Mononuclear cell (primary cell): ENCODE data around the gene CLPTM1L. TPM values are rescaled to one million over a fixed set of nuclear protein-coding genes. Genes with fewer than 3 reads are reported as not detected.

Experiments used
- H3K27me3 ChIP-seq: 2 replicates; pipeline ENCODE4 v1.6.0; 2011; ENCODE audit warnings: low read length, control low read depth; ENCODE audit not compliant: insufficient read depth
- H3K4me1 ChIP-seq: 2 replicates; pipeline ENCODE4 v1.5.1; 2011; ENCODE audit warnings: mild to moderate bottlenecking, low read length, control low read depth; ENCODE audit not compliant: insufficient read depth
- H3K4me3 ChIP-seq: 2 replicates; pipeline ENCODE4 v1.5.1; 2011; ENCODE audit warnings: mild to moderate bottlenecking, low read length, moderate library complexity
- H3K9me3 ChIP-seq: 2 replicates; pipeline ENCODE4 v1.5.1; 2011; ENCODE audit warnings: low read depth, mild to moderate bottlenecking, control low read depth, low read length
- total RNA-seq: library from RNA; depleted of rRNA; stranded (reverse); fragments of >200 nt; gene quantifications from one replicate; pipeline ENCODE4 v1.2.3, GENCODE V29; 2012

The CLPTM1L gene
- total RNA-seq, 1 donor = 46.8 TPM

DNA sequence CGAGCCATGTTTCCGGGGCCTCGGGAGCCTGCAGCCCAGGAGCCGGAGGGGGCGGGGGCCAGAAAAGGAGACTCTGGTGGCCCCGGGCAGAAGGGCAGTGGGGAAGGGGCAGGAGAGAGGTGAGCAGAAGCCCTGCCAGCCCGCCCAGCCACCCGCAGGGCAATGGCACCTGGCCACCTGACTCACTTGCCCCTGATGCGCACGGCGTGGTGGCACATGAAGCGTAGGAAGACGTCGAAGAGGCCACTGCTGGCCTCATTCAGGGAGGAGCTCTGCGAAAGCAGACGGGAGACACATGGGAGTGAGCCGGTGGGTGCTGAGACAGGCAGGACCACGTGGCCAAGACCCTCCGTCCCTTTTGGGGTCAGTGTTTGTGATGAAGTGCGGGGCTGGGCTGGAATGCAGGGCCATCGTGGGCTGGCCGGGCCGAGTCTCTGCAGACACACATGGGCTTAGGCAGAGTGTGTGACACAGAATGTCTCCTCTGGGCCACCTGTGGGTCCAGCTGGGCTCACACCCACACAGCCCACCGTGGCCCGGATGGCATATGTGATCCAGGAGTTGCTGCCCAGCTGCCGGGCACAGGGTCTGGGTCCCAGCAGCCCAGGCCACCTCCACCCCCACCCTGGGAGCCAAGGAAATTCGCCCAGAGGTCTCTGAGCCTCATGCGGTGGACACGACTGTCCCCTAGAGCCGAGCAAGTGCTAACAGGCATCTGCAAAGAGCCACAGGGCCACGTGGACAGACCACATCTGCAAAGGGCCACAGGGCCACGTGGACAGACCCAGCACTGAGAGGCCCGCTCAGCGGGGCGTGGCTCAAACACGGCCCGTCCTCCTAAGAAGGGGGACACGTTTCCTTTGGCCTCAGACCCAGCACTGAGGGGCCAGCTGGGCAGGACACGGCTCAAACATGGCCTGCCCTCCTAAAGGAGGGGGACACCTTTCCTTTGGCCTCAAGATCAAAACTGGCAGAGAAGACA lies 73.7 kb downstream of the CLPTM1L start:
- no peak overlapping the region for H3K4me3 ChIP-seq
- no peaks in the 10 kb centered on the region for H3K27me3 ChIP-seq
- no peaks in the 10 kb centered on the region for H3K9me3 ChIP-seq
- H3K4me1 ChIP-seq = no peaks in the 10 kb centered on the region

DNA sequence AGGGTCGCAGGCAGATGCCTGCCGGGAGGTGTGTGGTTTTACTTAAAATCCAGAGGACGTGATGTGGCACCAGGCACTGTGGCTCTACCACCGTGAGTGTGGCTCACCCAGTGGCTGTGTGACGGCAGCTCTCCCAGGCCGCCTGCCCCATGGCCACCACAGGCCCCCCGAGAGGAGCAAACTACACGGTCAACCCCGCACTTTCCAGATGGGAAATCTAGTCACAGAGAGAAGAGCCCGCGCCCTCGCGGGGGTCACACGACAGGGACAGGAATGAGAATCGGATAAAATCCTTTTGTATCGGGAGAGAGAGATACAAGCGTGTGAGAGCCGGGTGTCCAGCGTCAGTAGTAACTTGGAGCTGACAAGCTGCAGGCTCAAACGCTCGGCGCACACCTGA lies 74.5 kb downstream of the CLPTM1L start:
- Histone ChIP-seq H3K27me3 (no peaks in the 10 kb centered on the region), H3K4me1 (no peaks in the 10 kb centered on the region), H3K9me3 (no peaks in the 10 kb centered on the region), H3K4me3 (no peak overlapping the region)

DNA sequence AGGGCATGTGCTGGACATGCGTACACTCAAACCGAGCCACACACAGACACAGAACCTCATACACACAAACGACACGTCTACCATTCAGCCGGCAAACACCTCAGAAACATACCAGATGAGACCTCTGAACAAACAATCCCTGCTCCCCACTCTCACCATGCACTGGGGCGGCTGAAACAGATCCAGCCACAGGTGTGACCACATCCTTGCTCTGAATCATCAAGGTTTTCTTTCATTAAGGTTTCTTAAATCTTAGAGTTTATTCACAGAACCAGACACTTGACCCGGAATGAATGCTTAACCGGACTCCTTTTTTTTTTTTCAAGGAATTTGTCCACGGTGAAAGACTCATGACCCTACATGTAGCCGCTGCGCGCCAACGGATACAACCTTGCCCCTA lies 76.2 kb downstream of the CLPTM1L start:
- Histone ChIP-seq H3K4me1 (no peaks in the 10 kb centered on the region), H3K27me3 (no peaks in the 10 kb centered on the region), H3K9me3 (no peaks in the 10 kb centered on the region), H3K4me3 (no peak overlapping the region)

DNA sequence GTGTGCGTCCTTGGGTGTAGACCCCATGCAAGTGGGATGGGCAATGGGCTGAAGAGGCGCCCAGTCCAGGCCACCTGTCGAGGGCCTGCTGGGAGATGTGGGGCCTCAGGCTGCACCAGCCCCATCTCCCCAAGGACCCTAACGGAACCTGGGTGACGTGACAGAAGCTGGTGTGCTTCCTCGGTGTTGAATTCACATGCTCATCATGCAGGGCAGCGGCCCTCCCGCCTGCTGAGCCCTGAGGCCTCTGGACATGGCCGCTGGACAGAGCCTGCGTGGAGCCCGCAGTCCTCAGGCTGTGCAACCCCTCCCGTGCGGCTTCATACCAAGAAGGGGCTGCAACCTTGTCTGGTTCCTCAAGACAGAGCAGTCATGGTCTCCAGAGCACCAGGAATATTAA lies 76.8 kb downstream of the CLPTM1L start:
- H3K27me3 ChIP-seq = no peaks in the 10 kb centered on the region
- H3K9me3 ChIP-seq = no peaks in the 10 kb centered on the region
- no peaks in the 10 kb centered on the region for H3K4me1 ChIP-seq
- no peak overlapping the region for H3K4me3 ChIP-seq

Other genes starting within 250 kb of the CLPTM1L start
- 13.7 TPM for gene SLC12A7, start 233.0 kb downstream of the CLPTM1L start, total RNA-seq
- gene SLC6A19, start 143.5 kb downstream of the CLPTM1L start, total RNA-seq = not detected
- gene SLC6A18, start 119.7 kb downstream of the CLPTM1L start, total RNA-seq = not detected
- under 0.01 TPM for gene TERT, start 50.0 kb downstream of the CLPTM1L start, total RNA-seq
- not detected for gene SLC6A3, start 100.3 kb upstream of the CLPTM1L start, total RNA-seq
- gene LPCAT1, start 178.9 kb upstream of the CLPTM1L start, total RNA-seq = 27.1 TPM